ENCODE results near the gene SIPA1.
"Not testable (repeated sequence)": the region's sequence is repeated elsewhere in the genome, so short reads cannot be mapped to it uniquely, and the experiment has no call there.

Gene SIPA1

DNA sequence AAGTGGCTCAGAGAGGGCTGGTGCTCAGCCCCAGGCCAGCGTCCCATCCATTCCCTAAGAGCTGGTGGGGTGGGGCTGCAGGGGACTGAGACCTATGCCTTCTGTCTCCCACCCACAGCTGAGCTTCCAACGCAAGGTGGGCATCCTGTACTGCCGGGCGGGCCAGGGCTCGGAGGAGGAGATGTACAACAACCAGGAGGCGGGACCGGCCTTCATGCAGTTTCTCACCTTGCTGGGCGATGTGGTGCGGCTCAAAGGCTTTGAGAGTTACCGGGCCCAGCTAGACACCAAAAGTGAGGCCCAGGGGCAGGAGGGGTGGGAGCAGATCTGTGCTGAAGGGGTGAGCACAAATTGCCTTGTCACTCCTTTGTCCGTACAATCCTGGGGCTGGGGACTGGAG is 6.9 kb downstream of the SIPA1 start:
- DNase-seq, result no peak

DNA sequence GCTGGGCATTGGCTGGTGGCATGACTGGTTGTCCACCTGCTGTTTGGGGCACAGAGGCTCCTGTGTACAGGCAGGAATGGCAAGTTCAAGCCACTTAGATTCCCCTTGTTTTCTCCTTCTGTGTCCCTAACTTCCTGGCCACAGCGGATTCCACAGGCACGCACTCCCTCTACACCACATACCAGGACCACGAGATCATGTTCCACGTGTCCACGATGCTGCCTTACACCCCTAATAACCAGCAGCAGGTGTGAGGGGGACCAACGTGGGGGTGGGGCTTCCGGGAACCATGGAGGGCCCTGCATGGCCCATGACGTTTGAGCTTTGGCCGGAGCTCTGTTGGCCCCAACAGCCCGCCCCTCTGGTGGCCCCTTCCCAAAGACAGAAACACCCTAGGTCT is 7.8 kb downstream of the SIPA1 start:
- no peak for DNase-seq

DNA sequence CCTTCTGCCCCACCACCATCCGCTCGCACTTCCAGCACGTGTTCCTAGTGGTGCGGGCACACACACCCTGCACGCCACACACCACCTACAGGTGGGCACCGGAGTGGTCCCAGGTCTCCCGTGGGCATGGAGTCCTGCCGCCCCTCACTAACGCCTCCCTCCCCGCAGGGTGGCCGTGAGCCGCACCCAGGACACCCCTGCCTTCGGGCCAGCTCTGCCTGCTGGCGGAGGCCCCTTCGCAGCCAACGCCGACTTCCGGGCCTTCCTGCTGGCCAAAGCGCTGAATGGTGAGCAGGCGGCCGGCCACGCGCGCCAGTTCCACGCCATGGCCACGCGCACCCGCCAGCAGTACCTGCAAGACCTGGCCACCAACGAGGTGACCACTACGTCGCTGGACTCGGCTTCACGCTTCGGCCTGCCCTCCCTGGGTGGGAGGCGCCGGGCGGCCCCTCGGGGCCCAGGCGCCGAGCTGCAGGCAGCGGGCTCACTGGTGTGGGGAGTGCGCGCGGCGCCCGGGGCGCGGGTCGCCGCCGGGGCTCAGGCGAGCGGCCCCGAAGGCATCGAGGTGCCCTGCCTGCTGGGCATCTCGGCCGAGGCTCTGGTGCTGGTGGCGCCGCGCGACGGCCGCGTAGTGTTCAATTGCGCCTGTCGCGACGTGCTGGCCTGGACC is 8.5 kb downstream of the SIPA1 start:
- no peak for DNase-seq

DNA sequence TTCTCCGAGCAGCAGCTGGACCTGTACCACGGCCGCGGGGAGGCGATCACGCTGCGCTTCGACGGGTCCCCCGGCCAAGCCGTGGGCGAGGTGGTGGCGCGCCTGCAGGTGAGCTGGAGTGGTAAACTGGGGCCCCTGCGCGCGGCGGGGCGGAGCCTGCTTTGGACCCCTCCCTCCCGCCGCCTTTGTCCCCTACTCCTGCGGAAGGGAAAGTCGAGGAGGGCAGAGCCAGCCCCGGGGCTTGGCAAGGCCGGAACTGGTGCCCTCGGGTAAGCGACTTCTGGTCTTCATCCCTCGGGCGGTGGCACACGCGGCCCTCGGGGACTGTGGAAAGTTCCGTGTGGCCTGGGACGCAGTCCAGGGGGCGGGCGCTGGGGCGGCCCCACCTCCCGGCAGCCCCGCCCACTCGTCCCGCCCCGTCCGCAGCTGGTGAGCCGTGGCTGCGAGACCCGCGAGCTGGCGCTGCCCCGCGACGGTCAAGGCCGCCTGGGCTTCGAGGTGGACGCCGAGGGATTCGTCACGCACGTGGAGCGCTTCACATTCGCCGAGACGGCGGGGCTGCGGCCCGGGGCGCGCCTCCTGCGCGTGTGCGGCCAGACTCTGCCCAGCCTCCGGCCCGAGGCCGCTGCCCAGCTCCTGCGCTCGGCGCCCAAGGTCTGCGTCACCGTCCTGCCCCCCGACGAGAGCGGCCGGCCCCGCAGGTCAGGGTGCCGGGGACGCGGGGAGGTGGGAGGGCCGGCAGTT is 9.2 kb downstream of the SIPA1 start:
- DNase-seq, result no peak

DNA sequence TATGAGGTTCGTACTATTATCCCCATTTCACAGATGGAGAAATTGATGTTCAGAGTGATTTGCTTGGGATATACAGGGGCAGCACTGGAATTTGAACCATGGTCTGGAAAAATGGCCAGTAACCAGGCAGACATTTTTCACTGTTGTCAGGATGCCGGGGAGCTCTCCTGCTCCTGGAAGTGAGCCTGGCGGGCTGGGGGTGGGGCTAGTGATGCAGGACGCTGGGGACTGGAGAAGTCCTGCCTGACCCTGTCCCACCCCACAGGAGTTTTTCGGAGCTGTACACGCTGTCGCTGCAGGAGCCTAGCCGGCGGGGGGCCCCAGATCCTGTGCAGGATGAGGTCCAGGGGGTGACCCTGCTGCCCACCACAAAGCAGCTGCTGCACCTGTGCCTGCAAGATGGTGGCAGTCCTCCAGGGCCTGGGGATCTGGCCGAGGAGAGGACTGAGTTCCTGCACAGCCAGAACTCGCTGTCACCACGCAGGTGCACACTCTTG is 11.1 kb downstream of the SIPA1 start:
- peak; percentile 59 for DNase-seq

DNA sequence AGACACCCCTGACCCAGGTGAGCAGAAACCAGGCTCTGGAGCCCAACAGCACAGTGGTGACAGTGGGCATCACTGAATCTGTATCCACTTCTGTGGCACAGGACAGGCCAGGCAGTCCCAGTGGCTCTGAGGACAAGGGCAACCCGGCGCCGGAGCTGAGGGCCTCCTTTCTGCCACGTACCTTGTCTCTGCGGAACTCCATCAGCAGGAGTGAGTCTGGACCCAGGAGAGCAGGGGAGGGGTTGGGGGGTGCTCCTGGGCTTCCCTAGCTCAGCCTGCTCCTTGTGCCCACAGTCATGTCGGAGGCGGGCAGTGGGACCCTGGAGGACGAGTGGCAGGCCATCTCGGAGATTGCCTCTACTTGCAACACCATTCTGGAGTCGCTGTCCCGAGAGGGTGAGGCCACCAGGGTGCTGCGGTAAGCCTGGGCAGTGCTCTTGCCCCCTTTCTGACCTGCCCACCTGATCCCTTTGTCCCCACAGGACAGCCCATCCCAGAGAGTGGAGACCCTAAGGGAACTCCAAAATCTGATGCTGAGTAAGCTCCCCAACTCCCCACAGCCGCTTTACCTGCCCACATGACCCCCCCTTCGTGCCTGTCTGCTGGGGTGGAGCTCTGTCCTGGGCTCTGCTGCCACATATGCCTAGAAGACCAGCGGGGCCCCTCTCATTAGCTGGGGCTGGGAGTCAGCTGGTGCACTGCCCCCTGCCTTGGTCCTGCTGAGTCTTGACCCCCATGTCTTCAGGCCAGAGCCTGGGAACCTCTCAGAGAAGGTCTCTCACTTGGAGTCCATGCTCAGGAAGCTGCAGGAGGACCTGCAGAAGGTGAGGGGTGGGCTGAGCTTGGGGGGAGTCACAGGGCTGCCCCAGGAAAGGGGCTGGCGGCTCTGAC is 12.0 kb downstream of the SIPA1 start:
- DNase-seq, result peak; percentile 27

DNA sequence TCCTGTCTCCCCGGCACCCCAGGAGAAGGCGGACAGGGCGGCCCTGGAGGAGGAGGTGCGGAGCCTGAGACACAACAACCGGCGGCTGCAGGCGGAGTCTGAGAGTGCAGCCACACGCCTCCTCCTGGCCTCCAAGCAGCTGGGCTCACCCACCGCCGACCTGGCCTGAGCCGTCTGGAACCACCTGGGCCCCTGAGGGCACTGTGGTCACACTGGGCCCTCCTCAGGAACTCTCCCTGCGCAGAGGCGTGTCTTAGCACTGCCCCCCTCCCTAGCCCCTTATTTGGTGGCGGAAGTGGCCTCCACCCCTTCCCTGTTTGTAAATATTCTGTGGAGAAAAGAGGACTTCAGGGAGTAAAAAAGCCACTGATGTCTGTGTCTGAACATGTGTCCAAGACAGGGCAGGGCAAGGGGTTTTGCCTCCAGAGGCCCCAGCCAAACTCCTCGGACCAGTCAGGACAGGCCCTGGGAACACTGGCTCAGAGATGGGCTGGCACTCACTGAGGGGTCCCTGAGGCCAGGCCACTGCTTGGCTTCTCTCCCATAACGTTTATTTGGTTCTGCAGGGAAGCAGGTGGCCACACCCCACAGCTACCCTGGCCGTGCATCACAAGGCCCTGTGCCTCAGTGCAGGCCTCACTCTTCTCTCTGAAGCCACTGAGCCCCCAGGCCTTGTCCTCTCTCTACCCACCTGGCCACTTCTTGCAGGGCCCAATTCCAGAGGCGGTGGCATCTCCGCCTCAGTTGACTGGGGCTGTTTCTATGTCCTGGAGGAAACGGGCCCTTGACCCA is 12.8 kb downstream of the SIPA1 start:
- no peak for DNase-seq

DNA sequence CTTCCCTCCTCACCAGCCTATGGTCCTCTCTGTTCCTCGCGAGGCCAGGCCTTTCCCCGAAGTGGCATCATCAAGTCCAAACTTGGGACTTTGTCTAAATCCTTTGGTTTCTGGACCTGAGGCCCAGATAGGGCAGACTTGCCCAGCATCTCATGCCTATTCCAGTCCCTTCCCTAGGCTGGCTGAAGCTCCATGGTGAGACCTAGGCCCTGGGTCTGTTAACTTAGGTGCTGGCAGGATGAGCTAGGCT is 13.4 kb downstream of the SIPA1 start:
- DNase-seq, result no peak

DNA sequence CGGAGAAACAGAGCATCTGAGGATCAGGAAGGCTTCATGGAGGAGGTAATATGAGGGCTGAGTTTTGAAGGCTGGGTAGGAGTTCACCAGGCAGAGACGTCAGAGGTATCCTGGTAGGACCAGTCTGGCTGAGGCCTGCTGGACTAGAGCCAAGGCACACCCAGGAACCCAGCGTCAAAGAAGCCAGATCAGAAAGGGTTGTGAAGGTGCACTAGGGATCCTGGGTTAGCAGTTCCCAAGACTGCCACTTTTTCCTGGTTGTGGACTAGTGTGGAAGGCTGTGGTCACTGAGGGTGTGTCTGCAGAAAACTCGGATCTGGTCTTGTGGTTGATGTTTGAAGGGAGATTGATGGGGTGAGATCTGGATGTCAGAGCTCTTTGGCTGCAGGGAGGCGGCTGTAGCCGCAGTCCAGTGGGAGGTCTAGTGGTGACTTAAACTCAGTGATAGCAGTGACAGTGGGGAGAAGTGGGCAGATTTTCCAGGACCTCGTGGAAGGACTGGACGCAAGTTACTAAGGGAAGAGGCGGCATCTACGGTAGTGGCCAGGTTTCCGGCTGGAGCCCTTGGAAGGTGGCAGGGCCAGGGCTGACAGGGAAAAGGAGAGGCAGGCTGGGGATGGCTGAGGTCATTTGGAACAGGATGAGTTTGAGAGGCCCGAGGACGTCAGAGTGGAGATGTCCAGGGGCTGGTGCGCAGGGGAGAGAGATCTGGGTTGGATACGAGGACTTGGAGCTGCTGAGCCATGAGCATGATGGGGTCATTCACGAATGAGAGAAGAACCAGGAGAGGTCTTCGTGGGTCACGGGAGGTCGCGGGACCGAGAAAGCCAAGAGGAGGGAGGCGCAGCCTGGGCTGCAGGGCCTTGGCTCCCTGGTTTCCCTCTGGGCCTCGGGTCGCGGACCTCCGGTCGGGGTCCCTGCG is 13.9 kb downstream of the SIPA1 start:
- DNase-seq, result peak; percentile 64

DNA sequence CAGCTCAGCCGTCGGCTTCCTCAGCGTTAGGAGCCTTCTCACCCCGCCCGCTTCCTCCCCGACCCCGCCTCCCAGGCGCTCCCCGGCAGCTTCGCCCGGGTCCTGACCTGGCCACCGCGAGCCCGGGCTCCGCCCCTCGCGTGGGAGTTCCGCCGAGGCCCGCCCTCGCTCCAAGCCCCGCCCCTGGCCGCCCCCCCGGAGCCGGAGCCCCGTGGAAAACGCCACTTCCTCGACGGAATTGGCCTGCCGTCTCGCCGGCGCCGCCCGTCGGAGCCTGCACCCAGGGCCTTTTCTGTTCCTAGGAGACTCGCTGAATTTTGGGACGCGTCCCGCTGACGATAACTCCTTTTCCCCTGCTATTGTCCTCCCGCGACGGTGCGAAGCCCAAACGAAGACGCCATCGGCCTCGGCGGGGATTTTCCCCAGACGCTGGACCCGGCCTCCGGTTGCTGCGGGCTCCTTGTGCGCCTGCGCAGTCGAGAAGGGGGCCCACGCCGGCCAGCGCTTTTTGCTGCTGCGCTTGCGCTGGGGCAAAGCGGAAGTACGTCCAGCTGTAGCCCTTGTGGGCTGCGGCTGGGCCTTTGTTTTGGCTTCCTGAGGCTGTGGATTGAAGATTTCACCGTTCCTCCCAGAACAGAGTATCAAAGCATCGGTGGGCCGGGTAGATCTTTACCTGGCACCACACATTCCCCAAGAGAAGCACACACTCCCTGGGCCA is 14.8 kb downstream of the SIPA1 start:
- peak; percentile 96 for DNase-seq

DNA sequence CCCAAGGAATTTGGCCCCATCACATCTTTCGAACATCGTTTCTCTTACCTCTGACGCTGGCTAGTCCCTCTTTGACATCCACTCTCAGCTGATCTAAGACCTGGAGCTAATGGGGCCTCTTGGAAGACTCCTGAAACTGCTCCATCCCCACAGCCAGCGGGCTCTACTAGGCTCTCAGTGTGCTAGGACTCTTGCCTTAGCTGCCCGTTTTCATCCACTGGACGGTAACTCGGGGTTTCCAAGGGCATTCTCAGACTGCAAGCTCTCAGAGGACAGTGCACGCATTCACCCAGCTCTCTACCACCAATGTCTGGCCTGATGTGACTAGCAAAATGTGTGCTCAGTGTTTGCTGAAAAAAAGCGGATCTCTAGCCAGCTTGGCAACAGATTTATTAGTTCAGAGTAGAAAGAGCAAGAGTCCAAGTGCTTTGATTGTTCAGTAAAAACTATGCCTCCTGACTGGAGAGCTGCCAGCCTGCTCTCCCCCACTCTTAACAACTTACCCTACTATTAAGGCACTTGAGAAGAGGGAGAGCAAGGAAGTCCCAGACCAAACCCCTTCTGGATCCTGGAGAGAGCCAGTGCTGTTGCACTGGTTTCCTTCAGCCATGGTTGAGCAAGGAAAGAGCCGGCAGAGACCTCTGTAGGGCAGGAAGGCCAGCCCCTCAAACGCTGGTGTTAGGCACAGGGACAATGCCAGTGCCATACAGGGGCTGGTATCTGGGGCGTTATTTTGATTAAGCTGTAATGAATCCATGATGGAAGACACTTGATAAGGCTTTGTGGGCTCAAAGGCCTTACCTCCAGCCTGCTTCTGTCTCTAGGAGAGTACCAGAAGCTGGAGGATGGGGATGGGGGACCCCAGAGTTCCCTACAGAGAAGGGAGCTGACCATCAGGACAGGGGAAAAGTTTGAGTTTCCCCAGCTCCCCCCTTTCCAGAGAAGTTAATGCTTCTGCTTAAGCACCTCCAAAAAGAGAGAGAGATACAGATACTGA is 15.6 kb downstream of the SIPA1 start:
- peak; percentile 55 for DNase-seq

DNA sequence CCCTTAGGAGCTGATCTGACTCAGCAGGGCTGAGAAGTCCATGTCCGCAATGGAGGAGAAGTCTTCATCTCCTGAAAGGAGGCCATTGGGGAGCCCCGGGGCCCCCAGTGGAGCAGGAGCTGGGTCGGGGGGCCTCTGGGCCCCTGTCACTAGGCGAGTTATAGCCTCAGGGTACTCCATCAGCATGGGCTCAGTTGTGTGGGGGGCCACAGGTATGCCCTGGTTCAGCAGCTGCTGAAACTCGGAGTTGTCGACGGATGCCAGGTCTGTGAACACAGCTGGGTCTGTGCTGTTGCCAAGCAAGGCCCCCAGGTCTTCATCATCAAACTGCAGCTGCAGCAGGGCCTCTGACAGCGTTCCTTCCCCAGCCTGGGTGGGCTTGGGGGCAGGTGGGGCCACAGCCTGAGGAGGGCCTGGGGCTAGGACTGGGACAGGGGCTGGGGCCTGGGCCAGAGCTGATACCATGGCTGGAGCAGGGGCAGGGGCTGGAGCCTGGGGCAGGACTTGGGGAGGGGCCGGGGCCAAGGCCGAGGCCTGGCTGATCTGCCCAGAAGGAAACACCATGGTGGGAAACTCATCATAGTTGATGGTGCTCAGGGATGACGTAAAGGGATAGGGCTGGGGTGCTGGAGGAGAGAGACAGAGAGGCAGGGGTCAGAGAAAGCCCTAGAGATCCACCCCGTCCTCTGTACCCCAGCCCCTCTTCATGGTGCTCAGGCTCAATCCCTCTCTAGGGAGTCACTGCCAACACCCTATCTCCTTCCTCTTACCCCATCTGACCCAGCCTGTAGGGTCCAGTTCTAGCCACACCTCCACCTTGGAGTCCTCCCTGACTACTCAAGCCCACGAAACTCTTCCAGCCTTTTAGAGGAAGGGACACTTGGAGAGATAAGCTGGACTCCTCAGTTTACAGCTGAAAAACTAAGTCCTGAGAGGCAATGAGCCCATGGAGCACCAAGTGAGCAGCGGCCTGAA is 16.8 kb downstream of the SIPA1 start:
- DNase-seq, result peak; percentile 61

DNA sequence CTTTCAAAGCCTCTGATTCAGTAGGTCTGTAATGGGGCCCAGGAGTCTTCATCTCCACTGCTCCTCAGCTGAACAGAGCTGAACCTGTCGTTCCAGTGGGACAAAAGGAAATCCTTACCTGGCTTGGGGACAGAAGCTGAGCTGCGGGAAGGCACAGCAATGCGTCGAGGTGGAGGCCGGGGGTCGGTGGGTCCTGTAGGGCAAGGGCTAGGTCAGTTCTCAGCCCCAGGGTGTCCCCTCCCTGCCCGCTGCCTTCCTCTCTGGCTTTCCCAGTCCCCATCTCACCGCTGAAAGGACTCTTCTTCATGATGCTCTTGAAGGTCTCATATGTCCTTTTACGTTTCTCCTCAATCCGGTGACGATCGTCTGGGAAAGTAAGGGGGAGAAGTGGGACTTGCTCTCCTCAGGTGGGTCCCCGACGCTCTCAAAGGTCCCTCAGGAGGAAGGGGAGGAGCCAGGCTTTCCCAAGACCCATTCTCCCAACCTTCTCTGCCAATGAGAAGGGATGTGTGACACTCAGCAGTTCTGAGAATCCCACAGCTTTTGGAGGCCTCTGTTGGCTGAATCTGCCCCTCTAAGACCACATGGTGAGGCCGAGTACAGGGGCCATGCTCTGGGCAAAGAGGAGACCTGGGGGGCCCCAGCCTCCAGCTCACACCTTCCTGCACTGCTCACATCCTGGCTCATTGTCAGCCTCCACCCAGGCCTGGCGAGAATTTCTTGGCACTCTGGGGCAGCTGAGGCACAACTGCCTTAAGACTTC is 17.9 kb downstream of the SIPA1 start:
- no peak for DNase-seq

DNA sequence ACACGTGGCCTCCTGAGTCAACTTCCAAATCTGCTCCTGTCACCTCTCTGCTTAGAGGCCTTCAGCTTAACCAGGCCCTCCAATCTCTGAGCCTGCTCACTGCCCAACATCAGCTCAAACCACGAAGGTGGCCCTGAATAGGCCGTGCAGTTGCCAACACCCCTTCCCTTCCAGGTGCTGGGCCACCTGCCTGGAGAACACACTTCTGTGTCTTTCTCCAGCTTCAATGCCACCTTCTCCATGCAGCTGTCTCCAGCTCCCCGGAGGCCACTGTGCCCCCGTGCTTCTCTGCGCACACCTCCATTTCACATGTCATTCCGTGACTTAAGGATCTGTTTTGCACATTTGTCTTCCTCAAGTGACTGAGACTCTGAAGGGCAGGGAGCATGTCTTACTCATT is 19.5 kb downstream of the SIPA1 start:
- no peak for DNase-seq

DNA sequence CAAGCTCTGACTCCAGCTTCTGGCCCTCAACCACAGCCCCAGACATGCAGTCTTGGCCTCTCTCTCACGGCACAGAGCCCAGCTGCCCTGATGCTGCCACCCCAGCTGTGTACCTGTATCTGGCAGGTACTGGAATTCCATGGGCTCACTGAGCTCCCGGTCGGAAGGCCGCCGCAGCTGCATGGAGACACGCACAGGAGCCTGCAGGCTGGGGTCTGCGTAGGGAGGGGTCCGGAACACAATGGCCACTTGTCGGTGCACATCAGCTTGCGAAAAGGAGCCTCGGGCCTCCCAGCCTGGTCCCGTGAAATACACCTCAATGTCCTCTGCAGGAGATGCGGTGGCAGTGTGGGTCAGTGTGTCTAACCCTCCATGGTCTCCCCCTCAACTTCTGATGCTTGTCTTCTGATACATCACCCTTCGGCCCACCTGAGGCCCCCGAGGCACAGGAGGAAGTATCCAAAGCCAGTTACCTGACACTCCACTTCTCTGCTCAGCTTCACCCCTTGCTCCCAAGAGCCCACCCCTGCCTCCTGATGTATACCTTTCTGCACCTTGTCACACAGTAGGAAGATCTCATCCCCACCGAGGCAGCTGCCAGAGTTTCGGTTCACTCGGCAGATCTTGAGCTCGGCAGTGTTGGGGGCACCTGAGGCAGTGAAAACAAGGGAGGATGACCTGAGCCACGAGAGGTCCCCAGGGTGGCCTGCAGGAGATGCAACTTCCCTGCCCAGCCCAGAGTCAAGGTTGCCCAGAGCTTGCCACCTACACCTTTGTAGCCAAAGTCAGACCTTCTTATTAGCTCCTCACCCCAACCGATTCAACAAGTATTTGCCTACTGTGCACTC is 20.5 kb downstream of the SIPA1 start:
- peak; percentile 19 for DNase-seq

DNA sequence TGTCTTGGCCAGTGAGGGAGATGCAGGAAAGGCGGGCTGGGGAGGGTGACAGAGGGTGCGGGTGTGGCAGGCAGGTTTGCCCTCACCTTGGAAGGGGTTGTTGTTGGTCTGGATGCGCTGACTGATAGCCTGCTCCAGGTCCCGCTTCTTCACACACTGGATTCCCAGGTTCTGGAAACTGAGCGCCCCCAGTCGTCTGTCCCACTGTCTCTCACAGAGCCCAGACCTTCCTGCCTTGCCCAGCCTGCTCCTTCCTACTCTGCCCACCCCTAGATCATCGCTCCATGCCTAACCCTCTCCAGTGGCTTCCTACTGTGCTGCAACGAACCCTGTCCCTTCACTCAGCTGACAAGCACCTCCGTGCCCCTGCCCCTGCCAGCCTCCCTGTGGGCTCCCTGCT is 22.1 kb downstream of the SIPA1 start:
- DNase-seq, result no peak

DNA sequence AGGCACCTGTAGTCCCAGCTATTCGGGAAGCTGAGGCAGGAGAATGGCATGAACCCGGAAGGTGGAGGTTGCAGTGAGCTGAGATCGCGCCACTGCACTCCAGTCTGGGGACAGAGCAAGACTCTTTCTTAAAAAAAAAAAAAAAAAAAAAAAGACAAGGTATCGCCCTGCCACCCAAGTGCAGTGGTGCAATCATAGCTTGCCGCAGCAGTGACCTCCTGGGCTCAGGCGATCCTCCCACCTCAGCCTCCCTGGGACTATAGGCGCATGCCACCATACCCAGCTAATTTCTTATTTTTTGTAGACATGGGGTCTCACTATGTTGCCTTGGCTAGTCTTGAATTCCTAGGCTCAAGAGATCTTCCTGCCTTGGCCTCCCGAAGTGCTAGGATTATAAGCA is 23.0 kb downstream of the SIPA1 start:
- DNase-seq, result not testable (repeated sequence)

All from right hindlimb (tissue), 1 donor.